ENCODE measurements around the gene NLRC5.

DNA sequence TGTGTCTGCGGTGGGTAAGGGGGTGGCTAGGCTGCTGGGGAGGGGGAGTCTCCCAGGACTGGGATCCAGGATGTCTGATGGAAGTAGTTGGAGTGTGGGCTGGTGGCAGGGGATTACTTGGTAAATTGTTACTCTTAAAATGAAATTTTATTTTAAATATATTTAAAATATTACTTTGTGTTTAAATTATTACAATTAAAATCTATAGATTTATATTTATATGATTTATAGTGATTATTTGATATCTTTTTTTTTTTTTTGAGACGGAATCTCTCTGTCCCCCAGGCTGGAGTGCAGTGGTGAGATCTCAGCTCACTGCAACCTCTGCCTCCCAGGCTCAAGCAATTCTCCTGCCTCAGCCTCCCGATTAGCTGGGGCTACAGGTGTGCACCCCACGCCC lies 121.6 kb downstream of the NLRC5 start:
- TF ChIP-seq, protein P1, sequence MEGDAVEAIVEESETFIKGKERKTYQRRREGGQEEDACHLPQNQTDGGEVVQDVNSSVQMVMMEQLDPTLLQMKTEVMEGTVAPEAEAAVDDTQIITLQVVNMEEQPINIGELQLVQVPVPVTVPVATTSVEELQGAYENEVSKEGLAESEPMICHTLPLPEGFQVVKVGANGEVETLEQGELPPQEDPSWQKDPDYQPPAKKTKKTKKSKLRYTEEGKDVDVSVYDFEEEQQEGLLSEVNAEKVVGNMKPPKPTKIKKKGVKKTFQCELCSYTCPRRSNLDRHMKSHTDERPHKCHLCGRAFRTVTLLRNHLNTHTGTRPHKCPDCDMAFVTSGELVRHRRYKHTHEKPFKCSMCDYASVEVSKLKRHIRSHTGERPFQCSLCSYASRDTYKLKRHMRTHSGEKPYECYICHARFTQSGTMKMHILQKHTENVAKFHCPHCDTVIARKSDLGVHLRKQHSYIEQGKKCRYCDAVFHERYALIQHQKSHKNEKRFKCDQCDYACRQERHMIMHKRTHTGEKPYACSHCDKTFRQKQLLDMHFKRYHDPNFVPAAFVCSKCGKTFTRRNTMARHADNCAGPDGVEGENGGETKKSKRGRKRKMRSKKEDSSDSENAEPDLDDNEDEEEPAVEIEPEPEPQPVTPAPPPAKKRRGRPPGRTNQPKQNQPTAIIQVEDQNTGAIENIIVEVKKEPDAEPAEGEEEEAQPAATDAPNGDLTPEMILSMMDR (IDR thresholded peaks at IDR 0.05; ENCODE audit: low read length) = no peak
- TF ChIP-seq EZH2phosphoT487 (IDR thresholded peaks at IDR 0.05; ENCODE audit: low read length) = no peak
